AG09309 (cell line): ENCODE data around the gene FCGR3B.
"Not testable (repeated sequence)": the region's sequence is repeated elsewhere in the genome, so short reads cannot be mapped to it uniquely, and the experiment has no call there.

Experiments used
- DNase-seq: peaks from one replicate; pipeline ENCODE4 v3.0.0-alpha.2; 2010; ENCODE audit warnings: low read depth
- H3K4me3 ChIP-seq: 2 replicates; pipeline ENCODE4 v1.5.1; 2011; ENCODE audit warnings: mild to moderate bottlenecking, low read depth, low read length, moderate library complexity; ENCODE audit not compliant: control insufficient read depth

FCGR3B gene

DNA sequence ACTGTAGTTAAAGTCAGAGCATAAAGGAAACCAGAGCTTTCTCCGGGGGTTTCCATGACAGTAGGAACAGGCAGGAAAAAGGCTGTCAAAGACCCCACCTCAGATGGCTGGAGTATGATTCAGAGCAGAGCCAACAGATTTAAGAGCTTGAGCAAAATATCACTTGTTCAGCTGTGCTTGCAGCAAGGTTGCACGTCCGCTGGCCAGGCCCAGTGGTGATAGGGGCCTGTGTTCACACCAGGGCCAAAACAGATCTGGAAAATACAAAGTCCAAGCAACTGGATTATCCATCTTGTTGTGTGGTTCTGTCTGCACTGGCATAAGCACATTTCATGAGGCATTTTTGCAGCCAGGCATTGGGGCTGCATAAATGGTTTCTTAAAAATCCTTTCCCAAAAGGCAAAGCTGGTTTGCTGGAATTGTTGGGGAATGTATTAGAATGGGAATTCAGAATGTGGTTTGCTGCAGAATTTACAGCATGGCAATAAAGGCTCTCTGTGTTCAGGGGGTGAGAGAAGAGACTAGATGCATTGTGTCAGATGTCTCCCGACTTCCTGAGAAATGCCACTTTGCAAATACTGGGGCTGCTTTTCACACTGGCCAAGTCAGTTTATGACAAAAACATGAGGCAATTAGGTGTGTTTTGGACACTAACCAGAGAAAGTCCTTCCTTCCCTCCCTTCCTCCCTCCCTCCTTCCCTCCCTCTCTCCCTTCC is 36.5 kb downstream of the FCGR3B start:
- not testable (repeated sequence) for H3K4me3 ChIP-seq, DNase-seq

DNA sequence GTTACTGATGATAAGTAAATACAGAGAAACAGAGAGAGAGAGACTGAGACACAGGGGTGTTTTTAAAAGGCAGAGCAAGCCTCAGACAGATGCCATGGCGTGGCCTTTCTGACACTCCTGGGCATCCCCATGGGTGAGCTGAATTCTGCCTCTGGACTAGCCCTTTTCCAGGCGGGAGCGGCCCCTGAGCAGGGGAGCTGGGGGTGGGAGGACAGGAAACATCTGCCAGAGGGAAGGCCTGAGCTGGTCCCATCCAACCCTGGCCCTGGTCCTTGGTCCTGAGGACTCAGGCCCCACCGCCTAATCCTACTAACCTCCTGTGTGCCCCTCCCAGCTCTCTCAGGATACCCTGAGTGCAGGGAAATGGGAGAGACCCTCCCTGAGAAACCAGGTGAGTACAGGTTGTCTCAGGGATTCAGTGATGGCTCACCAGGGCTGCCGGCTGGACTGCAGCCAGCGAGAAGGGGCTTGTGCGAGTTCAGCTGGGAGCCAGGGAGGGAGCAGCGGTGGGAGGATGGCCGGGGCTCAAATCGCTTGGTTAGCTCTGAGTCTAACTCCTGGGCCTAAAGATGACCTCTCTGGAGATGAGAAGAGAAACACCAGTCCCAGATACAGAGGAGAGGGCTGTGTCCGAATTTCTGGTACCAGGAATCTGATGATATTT is 37.8 kb downstream of the FCGR3B start:
- not testable (repeated sequence) for DNase-seq, H3K4me3 ChIP-seq

DNA sequence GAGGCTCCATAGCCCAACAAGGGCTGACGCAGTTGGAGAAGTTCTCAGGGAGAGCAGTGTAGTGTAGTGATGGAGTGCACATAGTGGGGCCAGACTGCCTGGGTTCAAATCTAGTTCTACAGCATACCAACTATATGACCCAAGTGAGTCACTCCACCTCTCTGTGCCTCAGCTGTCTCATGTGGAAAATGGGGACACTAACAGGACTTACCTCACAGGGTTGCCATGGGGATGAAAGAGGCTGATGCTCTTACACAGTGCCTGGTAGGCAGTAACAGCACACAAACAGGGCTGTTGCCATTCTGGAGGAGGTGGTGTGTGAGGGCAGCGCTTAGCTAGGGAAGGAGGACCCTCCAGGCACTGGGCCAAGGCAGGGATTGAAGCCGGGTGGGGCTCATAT is 38.4 kb downstream of the FCGR3B start:
- not testable (repeated sequence) for DNase-seq

DNA sequence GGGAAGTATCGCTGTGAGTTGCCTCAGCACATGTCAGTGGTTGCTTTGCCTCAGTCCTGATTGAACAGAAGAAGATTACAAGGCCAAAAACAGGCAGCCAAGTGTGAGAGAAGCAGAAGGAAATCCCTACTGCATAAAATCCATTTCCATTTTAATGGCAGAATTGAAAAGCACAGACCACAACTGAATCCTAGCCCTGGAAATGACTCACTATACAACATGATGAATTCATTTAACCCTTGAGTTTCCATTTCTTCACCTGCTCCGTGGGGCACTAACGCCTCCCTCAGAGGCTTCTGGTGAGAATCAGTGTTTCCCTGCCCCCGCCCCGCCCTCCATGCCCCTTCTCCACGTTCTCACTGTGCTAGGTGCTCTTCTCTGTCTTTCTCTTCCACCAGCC is 41.1 kb downstream of the FCGR3B start:
- DNase-seq, H3K4me3 ChIP-seq: not testable (repeated sequence)

More for the DNA sequence above, 38.4 kb downstream of the FCGR3B start:
- H3K4me3 ChIP-seq = not testable (repeated sequence)

DNA sequence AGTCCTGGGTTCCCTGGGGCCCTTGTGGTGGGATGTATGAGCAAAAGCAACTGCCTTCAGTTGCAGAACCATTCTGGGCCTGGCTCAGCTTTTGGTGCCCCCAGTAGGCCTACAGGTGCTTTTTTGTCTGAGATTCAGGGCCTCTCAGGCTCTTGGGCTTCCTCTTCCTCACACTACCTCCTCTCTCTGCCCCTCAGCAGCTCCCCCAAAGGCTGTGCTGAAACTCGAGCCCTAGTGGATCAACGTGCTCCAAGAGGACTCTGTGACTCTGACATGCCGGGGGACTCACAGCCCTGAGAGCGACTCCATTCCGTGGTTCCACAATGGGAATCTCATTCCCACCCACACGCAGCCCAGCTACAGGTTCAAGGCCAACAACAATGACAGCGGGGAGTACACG is 41.6 kb downstream of the FCGR3B start:
- DNase-seq, H3K4me3 ChIP-seq: not testable (repeated sequence)

GRCh38 chr1:161588596-161588995 is 42.4 kb downstream of the FCGR3B start:
- not testable (repeated sequence) for DNase-seq, H3K4me3 ChIP-seq

DNA sequence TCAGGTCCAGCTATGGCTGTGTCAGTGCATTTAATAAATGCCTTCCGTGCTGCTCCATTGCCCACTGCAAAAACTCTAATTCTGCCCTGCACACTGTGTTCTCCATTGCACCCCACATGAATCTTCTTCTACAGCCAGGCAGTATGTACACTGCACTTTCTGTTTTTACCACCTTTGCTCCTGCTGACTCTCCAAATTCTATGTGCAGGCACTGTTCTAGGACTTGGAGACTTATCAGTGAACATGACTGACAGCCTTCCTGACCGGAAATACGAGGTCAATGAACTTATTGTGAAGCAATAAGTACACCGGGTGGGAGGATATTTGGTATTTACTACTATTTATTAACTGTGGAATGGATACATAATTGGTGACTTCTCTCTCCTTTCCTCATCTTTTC is 48.1 kb downstream of the FCGR3B start:
- DNase-seq, H3K4me3 ChIP-seq: not testable (repeated sequence)

DNA sequence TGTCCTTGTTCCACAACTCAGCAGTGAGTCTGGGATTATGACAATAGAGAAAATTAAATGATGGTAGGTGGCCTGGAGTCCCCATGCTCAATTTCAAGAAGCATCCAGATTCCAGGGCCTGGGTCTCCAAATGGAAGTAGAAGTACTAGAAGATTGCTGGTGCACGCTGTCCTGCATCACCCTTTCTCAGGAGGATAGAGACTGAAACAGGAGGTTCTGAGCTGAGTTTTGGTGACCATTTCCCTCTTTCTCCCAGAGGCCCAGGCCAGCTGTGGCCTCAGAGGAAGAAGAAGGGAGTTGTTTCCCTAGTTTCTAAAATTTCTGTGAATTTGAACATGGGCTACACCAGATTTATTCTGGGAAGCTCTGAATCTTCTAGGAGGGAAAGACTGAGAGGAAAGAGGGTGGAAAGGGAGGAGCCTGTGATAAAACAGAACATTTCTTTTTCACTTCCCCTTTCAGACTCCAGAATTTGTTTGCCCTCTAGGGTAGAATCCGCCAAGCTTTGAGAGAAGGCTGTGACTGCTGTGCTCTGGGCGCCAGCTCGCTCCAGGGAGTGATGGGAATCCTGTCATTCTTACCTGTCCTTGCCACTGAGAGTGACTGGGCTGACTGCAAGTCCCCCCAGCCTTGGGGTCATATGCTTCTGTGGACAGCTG is 50.0 kb downstream of the FCGR3B start:
- not testable (repeated sequence) for H3K4me3 ChIP-seq, DNase-seq

GRCh38 chr1:161579856-161580507 is 51.0 kb downstream of the FCGR3B start:
- DNase-seq, H3K4me3 ChIP-seq: not testable (repeated sequence)

DNA sequence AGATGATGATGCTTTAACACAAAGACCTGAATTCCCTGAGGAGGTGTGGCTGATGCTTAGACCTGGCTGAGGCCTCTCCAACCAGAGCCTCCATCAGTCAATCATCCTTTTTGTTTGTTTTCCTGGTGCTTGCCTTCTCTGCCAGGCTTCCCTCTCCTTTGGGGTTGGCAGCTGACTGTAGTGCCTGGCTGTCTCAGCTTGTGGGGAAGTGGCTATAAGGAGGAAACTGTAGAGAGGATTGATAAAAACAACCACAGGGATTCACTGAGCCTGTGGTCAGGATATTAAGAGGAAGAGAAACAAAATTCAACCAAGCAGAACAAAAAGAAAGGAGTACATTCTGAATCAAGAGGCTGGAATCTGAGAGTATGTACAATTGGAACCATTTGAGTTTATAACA is 54.3 kb downstream of the FCGR3B start:
- DNase-seq, H3K4me3 ChIP-seq: not testable (repeated sequence)
